NCI-H1048 (cell line): Measurements from ENCODE around the gene TEX9.
A peak's percentile ranks its signal among the peaks of the same experiment; 100 is the strongest.

Experiments
- DNase-seq: peaks from one replicate; lab custom pipeline; 2025; lab: John Stamatoyannopoulos, UW

Gene TEX9

GRCh38 chr15:56454836-56455235 is 89.6 kb downstream of the TEX9 start:
- no peak for DNase-seq

- no peak for DNase-seq
Measured at GRCh38 chr15:56456229-56456628, 91.0 kb downstream of the TEX9 start.

DNA sequence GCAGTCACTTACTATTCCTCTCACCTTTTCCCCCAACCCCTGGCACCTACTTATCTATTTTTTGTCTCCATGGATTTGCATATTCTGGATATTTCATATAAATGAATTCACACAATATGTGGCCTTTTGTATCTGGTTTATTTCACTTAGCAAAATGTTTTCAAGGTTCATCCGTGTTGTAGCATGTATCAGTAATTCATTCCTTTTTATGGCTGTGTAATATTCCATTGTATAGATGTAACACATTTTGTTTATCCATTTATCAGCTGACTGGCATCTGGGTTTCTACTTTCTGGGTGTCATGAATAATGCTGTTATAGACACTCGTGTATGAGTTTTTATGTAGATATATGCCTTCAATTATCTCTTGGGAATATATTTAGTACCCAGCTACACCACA is 93.9 kb downstream of the TEX9 start:
- no peak for DNase-seq

GRCh38 chr15:56460071-56460470 is 94.8 kb downstream of the TEX9 start:
- no peak for DNase-seq

GRCh38 chr15:56460947-56461346 is 95.7 kb downstream of the TEX9 start:
- no peak for DNase-seq

GRCh38 chr15:56464893-56465520 is 99.8 kb downstream of the TEX9 start, which contains the start of gene MNS1:
Gene MNS1 (minus strand): TSS chr15:56465137. CDS start chr15:56464972, 165 bp downstream.
- DNase-seq: peak; percentile 83

DNA sequence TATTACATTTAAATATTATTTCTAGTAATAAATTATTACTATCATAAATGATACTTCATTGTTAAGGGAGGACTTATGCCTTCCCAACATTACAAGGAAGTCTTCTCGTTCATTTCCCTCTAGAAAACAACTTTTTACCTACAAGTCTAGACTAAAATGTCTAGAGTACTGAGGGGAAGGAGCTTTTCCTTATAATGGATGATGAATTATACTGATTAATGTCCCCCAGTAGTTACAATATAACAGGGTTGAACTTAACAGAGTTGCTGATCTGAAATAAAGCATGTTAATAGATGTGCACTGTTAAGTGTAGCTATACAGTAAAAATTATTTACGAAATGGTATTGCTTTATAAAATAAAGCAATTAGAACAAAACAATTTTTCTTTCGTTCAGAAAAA is 102.4 kb downstream of the TEX9 start:
- DNase-seq: no peak

DNA sequence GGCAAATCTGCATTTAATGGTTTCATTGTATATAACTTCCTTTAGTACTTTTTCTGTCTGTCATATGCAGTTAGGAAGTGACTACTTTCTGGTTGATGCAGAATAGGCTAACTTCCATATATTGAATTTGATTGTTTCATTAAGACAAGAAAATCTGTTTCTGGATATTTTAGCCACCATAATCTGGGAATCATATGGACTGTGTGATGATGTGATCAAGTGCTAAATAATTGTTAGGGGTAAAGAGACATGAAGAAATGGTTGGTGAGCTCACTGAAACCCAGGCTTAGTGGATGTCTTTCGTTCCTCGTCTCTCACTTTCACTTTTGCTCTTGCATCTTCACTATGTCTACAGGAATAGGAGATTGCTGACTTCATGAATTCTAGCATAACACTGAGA is 103.2 kb downstream of the TEX9 start:
- DNase-seq: no peak

GRCh38 chr15:56469483-56469882 is 104.3 kb downstream of the TEX9 start:
- DNase-seq: no peak

DNA sequence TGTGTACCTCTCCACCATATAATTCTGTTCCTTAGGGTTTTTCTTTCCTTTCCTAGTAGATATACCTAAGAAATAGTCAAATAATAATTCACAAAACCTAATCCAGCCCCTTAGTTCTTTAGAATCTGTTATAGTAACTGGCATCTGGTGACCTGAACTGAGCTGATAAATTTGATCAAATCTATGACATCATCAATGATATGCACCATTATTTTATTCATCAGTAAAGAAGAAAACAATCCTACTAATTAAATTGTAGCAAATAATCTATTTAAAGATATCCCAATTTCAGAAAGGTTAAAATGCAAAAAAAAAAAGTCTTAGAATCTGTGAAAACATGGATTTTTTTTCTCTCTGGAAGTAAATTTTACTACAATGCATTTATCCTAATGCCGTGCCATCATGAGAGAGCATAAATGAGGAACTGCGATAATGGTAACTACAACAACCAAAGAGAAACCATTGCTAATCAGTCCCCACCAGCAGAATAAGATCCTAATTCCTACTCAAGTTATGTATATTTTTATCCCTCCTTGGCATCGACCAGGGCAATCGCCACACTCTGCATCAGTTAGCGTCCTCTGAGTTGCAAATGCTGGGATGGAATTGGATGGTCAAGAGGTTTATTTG is 106.3 kb downstream of the TEX9 start:
- no peak for DNase-seq

GRCh38 chr15:56472278-56472677 is 107.1 kb downstream of the TEX9 start:
- no peak for DNase-seq

GRCh38 chr15:56473017-56473416 is 107.8 kb downstream of the TEX9 start:
- DNase-seq: no peak

- no peak for DNase-seq
Measured at GRCh38 chr15:56475351-56475750, 110.1 kb downstream of the TEX9 start.
